Thoracic aorta endothelial cell (primary cell): ENCODE data around the gene ZNF710. TPM values are rescaled to one million over a fixed set of nuclear protein-coding genes. Genes with fewer than 3 reads are reported as not detected.

Source experiments
- small RNA-seq: library from RNA; depleted of rRNA; stranded (forward); fragments of <200 nt; gene quantifications from one replicate; pipeline ENCODE3, GENCODE V24; 2012
- total RNA-seq: library from RNA; depleted of rRNA; stranded (reverse); fragments of >200 nt; gene quantifications from 2 replicates; pipeline ENCODE4 v1.2.3, GENCODE V29; 2012

Gene ZNF710
- total RNA-seq = 14.8 and 21.5 TPM in 2 replicates

GRCh38 chr15:90001062-90001682 lies at the start of gene ZNF710:
ZNF710 (plus strand) TSS chr15:90001324; CDS start chr15:90067138, 65,814 bp downstream.

GRCh38 chr15:90101969-90102890 lies 101.1 kb downstream of the ZNF710 start, which contains the start of gene IDH2:
IDH2 (minus strand) TSS chr15:90102468; CDS start chr15:90102390, 78 bp downstream.

Small RNAs within 50 kb of the gene (small RNA-seq; reads per million reads assigned to genes)
- gene MIR3174 (1.3 reads per million, percentile 30 among the genes with 10 or more reads in this experiment), gene RF00066 (not detected)

Other genes with a start within 250 kb of the ZNF710 start
- gene MESP2, start 225.0 kb upstream of the ZNF710 start, total RNA-seq = 0.14 and 0.27 TPM in 2 replicates
- 19.0 and 70.2 TPM in 2 replicates for gene ANPEP, start 186.5 kb upstream of the ZNF710 start, total RNA-seq
- 39.5 and 53.2 TPM in 2 replicates for gene AP3S2, start 107.3 kb upstream of the ZNF710 start, total RNA-seq
- 12.0 and 16.3 TPM in 2 replicates for gene ARPIN, start 88.4 kb upstream of the ZNF710 start, total RNA-seq
- gene IDH2, start 101.1 kb downstream of the ZNF710 start, total RNA-seq = 67.2 and 74.4 TPM in 2 replicates
- gene SEMA4B, start 200.0 kb downstream of the ZNF710 start, total RNA-seq = 8.5 and 9.8 TPM in 2 replicates
- gene CIB1, start 232.6 kb downstream of the ZNF710 start, total RNA-seq = 26.6 and 30.6 TPM in 2 replicates
- 8.4 and 11.3 TPM in 2 replicates for gene GDPGP1, start 232.9 kb downstream of the ZNF710 start, total RNA-seq
- gene TTLL13, start 248.2 kb downstream of the ZNF710 start, total RNA-seq = not detected in 2 replicates